ENCODE data around the gene GRID1. TPM values are rescaled to one million over a fixed set of nuclear protein-coding genes. Genes with fewer than 3 reads are reported as not detected.
A peak's percentile ranks its signal among the peaks of the same experiment; 100 is the strongest.
"Not testable (repeated sequence)": the region's sequence is repeated elsewhere in the genome, so short reads cannot be mapped to it uniquely, and the experiment has no call there.

GRID1 gene
- total RNA-seq, 4 donors from 2014 or later = 0.35 to 10.7 (median 1.3) TPM

DNA sequence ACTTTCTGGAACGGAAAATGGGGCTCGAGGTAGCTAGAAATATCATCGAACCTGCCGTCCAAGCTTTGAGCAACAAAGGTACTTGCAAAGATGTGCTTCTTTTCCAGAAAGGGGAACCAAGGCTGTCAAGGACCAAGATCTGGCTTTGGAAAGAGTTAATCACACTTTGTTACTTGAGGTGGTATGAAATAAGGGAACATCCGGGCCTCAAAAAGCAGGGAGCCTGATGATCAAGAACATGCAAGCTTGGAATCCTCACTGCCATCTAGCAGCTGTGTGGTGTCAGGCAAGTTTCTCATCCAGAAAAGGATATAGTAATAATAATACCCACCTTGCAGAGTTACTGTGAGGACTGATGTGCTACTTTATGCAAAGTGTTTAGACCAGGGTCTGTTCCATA is 329.5 kb downstream of the GRID1 start:
- Histone ChIP-seq H3K4me1 (no peaks in the 10 kb centered on the region), H3K27me3 (no peaks in the 10 kb centered on the region), H3K4me3 (no peak overlapping the region), H3K36me3 (no peaks in the 10 kb centered on the region), H3K27ac (no peak overlapping the region), H3K9me3 (no peaks in the 10 kb centered on the region)
- DNase-seq = peak in 1 of 3 donors; percentile 14
- no peak for TF ChIP-seq POLR2A (IDR thresholded peaks at IDR 0.05)
- TF ChIP-seq, protein P1, sequence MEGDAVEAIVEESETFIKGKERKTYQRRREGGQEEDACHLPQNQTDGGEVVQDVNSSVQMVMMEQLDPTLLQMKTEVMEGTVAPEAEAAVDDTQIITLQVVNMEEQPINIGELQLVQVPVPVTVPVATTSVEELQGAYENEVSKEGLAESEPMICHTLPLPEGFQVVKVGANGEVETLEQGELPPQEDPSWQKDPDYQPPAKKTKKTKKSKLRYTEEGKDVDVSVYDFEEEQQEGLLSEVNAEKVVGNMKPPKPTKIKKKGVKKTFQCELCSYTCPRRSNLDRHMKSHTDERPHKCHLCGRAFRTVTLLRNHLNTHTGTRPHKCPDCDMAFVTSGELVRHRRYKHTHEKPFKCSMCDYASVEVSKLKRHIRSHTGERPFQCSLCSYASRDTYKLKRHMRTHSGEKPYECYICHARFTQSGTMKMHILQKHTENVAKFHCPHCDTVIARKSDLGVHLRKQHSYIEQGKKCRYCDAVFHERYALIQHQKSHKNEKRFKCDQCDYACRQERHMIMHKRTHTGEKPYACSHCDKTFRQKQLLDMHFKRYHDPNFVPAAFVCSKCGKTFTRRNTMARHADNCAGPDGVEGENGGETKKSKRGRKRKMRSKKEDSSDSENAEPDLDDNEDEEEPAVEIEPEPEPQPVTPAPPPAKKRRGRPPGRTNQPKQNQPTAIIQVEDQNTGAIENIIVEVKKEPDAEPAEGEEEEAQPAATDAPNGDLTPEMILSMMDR (IDR thresholded peaks at IDR 0.05) = no peak

DNA sequence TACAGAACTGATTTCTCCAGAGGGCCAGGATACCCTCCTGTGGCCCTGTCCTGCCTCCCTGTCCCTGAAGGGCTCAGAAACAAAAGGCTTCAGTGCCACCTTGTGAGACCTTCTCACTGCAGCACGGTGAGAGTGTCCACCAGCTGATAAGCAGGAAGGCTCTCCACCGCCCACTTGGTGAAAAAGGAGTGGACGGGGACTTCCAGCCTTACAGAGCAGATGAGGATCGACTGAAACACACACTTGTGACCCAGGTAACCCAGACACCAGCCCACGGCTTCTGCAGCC is 330.1 kb downstream of the GRID1 start:
- H3K36me3 ChIP-seq = no peaks in the 10 kb centered on the region
- peak in 1 of 3 donors; percentile 22 for DNase-seq
- H3K4me1 ChIP-seq = no peaks in the 10 kb centered on the region
- no peak for TF ChIP-seq POLR2A (IDR thresholded peaks at IDR 0.05)
- H3K4me3 ChIP-seq = no peak overlapping the region
- no peaks in the 10 kb centered on the region for H3K9me3 ChIP-seq
- H3K27me3 ChIP-seq = no peaks in the 10 kb centered on the region
- no peak overlapping the region for H3K27ac ChIP-seq

DNA sequence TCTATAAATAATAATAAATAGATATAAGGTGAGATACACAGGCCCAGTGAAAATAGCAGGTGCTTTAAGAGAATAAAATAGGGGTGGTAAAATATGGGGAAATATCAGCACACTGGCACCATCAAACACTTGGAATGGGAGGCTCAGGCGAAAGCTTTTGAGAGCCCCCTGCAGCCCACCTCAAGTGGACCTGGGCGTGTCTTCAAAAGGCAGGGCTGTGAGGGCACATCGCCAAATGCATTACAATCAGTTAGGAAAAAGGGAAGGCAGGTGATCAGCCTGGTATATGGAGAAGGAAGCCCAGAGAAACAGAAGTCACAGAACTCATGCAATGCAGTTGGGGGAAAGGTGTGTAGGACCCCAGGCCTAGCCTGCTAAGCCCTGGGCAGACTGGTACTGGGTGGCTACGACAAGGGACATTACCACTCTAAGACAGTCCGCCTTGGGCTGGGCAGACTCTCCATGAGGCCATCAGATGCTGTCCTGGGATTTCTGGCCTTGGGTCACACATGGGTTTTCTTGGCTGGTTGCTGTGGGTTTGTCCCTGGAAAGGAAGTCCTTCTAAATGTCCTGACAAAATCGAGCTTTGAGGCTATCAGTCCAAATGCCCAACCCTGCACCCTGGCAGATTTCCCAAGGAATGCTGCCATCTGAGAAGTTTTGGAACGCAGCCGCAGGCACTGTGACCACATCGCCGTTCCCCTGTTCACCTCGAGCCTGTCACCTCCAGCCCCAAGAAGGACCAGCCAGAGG is 330.6 kb downstream of the GRID1 start:
- Histone ChIP-seq H3K4me1 (no peaks in the 10 kb centered on the region), H3K4me3 (no peak overlapping the region), H3K27me3 (no peaks in the 10 kb centered on the region), H3K27ac (no peak overlapping the region), H3K9me3 (no peaks in the 10 kb centered on the region), H3K36me3 (no peaks in the 10 kb centered on the region)
- TF ChIP-seq, protein P1 (IDR thresholded peaks at IDR 0.05) = no peak
- TF ChIP-seq POLR2A (IDR thresholded peaks at IDR 0.05) = no peak
- peak in 1 of 3 donors; percentile 14 for DNase-seq

DNA sequence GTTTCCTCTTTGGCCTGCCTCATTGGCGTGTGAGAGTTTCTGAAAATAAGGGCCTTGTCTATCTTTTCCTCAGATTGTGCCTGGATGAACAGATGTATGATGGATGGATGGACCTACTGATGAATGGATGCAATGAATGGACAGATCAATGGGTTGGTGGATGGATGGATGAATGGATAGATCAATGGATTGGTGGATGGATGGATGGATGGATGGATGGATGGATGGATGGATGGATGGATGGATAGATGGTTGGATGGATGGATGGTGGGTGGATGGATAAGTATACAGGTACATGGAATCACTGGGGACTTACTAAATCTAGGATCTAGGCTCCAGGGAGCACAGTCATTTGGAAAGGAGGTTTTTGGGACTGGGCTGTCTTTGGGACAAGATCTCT is 331.9 kb downstream of the GRID1 start:
- Histone ChIP-seq H3K4me3 (no peak overlapping the region), H3K36me3 (no peaks in the 10 kb centered on the region), H3K27me3 (no peaks in the 10 kb centered on the region), H3K27ac (no peak overlapping the region), H3K4me1 (no peaks in the 10 kb centered on the region), H3K9me3 (no peaks in the 10 kb centered on the region)
- DNase-seq = no peak
- TF ChIP-seq POLR2A (IDR thresholded peaks at IDR 0.05) = no peak
- TF ChIP-seq, protein P1 (IDR thresholded peaks at IDR 0.05) = no peak

DNA sequence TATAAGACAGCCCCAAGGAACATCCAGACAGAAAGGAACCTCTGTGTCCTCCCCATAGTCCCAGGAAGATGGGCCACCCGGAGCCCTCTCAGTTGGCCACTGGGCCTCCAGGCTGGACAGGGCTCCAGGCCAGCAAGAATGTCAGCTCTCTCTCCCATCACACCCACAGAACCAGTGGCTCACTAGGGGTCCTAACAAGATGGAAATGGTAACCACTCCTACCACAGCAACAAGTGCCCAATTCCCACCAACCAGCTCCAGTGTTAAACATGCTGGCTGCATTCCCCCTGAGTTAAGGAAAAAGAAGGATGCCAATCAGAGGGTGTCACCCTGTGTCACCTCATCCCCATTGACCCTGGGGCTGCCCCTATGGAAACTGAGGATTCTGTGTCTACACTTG is 333.0 kb downstream of the GRID1 start:
- no peaks in the 10 kb centered on the region for H3K4me1 ChIP-seq
- no peaks in the 10 kb centered on the region for H3K27me3 ChIP-seq
- no peak overlapping the region for H3K27ac ChIP-seq
- H3K9me3 ChIP-seq = no peaks in the 10 kb centered on the region
- DNase-seq = peak in 1 of 3 donors; percentile 22
- H3K4me3 ChIP-seq = no peak overlapping the region
- H3K36me3 ChIP-seq = no peaks in the 10 kb centered on the region
- TF ChIP-seq, protein P1 (IDR thresholded peaks at IDR 0.05) = no peak
- TF ChIP-seq POLR2A (IDR thresholded peaks at IDR 0.05) = no peak

DNA sequence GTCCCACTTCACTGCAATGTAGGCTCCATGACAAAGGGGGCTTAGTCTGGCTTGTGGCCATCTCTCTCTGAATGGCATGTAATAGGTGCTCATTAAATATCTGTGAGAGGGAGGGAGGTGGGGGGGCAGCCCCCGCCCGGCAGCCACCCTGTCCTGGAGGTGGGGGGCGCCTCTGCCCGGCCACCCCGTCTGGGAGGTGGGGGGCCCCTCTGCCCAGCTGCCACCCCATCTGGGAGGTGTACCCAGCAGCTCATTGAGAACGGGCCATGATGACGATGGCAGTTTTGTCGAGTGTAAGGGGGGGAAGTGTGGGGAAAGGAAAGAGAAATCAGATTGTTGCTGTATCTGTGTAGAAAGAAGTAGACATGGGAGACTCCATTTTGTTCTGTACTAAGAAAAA is 334.5 kb downstream of the GRID1 start:
- H3K9me3 ChIP-seq, H3K27me3 ChIP-seq, H3K4me3 ChIP-seq, H3K4me1 ChIP-seq, H3K27ac ChIP-seq, H3K36me3 ChIP-seq: not testable (repeated sequence)
- peak in 1 of 3 donors; percentile 3 for DNase-seq

DNA sequence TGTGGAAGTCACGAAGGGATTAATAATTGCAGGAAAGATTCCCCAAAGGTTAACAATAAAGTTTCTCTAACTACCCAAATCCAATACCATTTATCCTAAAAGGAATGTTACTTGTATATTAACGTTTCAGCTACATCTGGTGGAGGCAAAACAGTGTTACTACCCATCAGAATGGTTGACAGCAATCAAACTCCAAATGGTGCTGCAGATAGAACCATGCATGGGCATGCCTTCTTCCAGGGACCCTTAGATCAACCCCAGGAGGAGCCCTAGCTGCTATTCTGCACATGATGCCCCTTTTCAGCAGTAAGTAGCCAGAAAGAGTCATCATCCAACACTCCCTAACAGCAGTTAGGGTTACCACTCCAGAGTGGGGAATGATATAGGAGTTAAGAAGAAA is 336.3 kb downstream of the GRID1 start:
- no peak overlapping the region for H3K4me3 ChIP-seq
- no peaks in the 10 kb centered on the region for H3K27me3 ChIP-seq
- no peak for DNase-seq
- H3K4me1 ChIP-seq = no peaks in the 10 kb centered on the region
- no peaks in the 10 kb centered on the region for H3K36me3 ChIP-seq
- H3K9me3 ChIP-seq = no peaks in the 10 kb centered on the region
- TF ChIP-seq, protein P1 (IDR thresholded peaks at IDR 0.05) = no peak
- TF ChIP-seq POLR2A (IDR thresholded peaks at IDR 0.05) = no peak
- no peak overlapping the region for H3K27ac ChIP-seq

All from Peyer's patch (tissue), 4 donors.